GM12892 (cell line): ENCODE data around the gene CARNS1.
"Not testable (repeated sequence)": the region's sequence is repeated elsewhere in the genome, so short reads cannot be mapped to it uniquely, and the experiment has no call there.

Experiments
- DNase-seq: peaks from one replicate; pipeline ENCODE4 v3.0.0; 2011; ENCODE audit not compliant: insufficient read length
- FAIRE-seq: peaks from 2 replicates; lab custom pipeline; 2011; peaks lifted over from hg19 to GRCh38; lab: Jason Lieb, UNC
- POLR2A ChIP-seq: IDR thresholded peaks from 2 replicates; pipeline ENCODE4 v1.6.1; 2011; ENCODE audit warnings: low read depth, low read length, control low read depth
- POLR2AphosphoS5 ChIP-seq: IDR thresholded peaks from 2 replicates; pipeline ENCODE4 v1.6.1; 2011; ENCODE audit warnings: low read depth, low read length, control low read depth
- TAF1 ChIP-seq: IDR thresholded peaks from 2 replicates; pipeline ENCODE4 v1.6.1; 2011; ENCODE audit warnings: low read depth, mild to moderate bottlenecking, control low read depth, low read length, borderline replicate concordance

The CARNS1 gene

DNA sequence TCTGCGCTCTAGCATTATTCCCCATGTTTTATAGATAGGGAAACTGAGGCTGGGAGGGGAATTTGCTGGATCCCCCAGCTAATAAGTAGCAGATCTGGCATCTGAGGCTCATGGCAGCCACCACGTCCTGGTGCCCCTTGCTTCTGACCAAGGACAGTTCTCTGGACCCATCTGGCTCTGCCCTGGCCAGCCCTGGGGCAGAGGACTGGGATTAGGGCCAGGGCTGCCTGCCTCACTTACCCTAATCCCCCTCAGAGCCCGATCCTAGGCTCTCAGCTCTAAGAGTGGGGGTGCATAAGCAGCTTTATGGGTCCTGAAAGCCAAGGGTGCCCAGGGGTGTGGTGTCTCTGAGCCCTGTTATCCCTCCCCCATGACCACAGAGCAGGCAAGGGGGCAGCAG, 39.6 kb downstream of the CARNS1 start, which contains the start of gene CABP4:
CABP4 (plus strand) TSS at position 301 of the 400 bp plus-strand sequence; CDS start at position 371, 70 bp downstream.
- FAIRE-seq = no peak
- TF ChIP-seq TAF1 (no peak), POLR2AphosphoS5 (no peak), POLR2A (no peak)
- no peak for DNase-seq

DNA sequence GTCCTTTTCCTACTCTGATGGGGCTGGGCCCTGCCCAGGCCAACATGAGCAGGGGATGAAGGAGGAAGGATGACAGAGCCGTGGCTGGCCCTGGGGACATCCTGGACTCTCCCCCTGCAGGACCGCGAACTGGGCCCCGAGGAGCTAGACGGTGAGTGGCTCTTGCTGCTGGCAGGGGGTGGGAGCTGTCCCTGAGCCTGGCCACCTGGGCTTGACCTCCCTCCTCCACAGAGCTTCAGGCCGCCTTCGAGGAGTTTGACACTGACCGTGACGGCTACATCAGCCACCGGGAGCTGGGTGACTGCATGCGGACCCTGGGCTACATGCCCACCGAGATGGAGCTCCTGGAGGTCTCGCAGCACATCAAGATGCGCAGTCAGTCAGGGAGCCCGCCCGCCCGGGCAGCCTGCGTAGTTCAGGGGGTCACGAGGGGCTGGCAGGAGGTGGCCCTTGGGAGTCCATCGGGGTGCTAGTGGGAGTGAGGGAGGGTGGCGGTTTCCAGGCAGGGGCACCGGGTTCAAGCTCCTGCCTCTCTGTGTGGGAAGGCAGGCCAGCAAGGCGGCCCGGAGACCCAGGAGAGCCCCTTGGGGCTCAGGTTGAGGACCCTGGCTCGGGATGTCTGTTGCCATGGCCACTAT, 40.7 kb downstream of the CARNS1 start:
- FAIRE-seq = no peak
- no peak for DNase-seq
- TF ChIP-seq TAF1 (no peak), POLR2A (no peak), POLR2AphosphoS5 (no peak)

DNA sequence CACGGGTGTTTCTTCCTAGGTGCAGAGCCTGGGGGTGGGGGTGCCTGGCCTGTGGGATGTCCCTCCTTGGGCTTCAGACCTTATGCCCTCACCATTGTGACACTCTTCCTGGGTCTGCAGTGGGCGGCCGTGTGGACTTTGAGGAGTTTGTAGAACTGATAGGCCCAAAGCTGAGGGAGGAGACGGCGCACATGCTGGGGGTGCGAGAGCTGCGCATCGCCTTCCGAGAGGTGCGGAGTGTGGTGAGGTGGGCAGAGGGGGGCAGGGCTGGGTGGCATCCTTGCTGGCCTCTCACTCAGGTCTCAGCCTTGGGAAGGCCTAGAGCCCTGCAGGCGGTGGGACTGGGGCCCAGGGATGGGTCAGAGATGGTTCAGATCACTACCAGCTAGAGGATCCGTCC, 42.0 kb downstream of the CARNS1 start:
- FAIRE-seq = no peak
- DNase-seq = no peak

DNA sequence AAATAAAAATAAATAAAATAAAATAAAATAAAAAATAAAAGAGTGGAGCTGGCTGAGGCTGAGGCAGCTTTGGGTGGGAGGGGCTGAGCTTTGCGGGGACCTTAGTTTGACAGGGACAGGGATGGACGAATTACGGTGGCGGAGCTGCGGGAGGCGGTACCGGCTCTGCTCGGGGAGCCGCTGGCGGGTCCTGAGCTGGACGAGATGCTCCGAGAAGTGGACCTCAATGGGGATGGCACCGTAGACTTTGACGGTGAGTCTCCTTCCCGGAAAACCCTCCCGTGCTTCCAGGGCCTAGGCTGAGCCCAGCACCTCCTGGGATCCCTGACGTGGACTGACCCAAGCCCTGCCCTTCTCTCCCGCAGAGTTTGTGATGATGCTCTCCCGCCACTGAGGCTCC, 42.8 kb downstream of the CARNS1 start:
- no peak for TF ChIP-seq POLR2AphosphoS5
- FAIRE-seq (no peak), DNase-seq (no peak)

More for the DNA sequence above, 42.0 kb downstream of the CARNS1 start:
- no peak for TF ChIP-seq TAF1
- TF ChIP-seq POLR2AphosphoS5 = no peak
- no peak for TF ChIP-seq POLR2A

- FAIRE-seq (no peak), DNase-seq (no peak)
- TF ChIP-seq TAF1 (no peak), POLR2AphosphoS5 (no peak), POLR2A (no peak)
Observed at GRCh38 chr11:67463186-67463585, 47.7 kb downstream of the CARNS1 start.

GRCh38 chr11:67463680-67464410, 48.4 kb downstream of the CARNS1 start:
- DNase-seq = no peak
- FAIRE-seq = no peak
- no peak for TF ChIP-seq TAF1
- no peak for TF ChIP-seq POLR2AphosphoS5
- TF ChIP-seq POLR2A = no peak; the same call in 1 of the 2 replicates

DNA sequence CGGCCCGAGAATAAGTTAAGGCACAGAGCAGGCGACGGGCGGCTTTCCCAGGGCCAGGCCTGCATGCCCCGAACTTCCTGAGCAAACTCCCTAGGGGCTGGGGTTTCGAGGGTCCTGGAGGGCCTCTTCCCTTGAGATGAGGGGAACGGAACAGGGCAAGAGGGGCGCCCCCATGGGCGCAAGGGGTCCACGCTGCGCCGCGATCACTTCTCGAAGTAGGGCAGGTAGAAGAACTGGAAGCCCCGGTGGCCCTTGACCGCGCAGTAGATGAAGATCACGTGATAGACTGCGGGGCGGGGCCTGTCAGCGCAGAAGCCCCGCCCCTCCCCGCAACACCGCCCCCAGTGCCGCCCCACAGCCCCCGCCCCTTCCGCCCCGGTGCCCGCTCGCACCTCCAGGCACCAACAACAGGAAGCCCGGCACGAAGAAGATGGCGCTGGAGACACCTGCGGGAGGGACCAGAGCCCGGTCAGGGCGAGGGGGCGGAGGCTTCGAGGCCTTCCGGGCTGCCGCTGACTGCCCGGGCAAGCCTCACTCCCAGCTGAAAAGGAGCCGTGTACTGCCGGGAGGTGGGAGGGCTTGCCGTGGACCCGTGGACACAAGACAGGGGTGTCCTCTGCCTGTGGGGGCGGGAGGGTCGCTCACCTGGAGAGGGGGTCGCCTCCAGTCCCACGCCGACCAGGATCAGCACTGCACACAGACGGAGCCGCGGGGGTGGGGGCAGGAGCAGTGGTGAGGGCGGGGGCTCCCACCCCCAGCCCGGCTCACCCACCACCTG, 49.1 kb downstream of the CARNS1 start:
- FAIRE-seq (peak; percentile 98), DNase-seq (peak; percentile 95)
- TF ChIP-seq POLR2A (peak; percentile 85), POLR2AphosphoS5 (peak; percentile 81), TAF1 (peak; percentile 53; the same call in 1 of the 2 replicates)

DNA sequence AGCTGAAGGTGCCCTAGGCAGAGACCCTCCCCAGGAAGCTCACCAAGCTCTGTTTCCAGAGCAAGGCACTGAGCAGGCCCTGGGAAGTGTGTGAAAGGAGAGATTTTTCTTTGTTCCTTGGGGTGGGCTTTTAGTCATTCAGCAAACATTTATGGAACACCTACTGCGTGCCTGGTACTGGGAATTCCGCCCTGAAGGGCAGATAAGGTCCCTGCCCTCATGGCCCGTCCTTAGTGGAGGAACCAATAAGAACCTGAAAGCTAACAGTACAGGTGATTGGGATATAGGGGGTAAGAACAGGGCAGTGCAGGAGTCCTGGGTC, 49.7 kb downstream of the CARNS1 start:
- TF ChIP-seq POLR2A (no peak), TAF1 (no peak), POLR2AphosphoS5 (peak; percentile 8; the same call in 1 of the 2 replicates)
- FAIRE-seq (no peak), DNase-seq (no peak)

GRCh38 chr11:67465530-67465929, 50.1 kb downstream of the CARNS1 start:
- DNase-seq, FAIRE-seq: not testable (repeated sequence)

- DNase-seq (no peak), FAIRE-seq (no peak)
- TF ChIP-seq POLR2A (no peak), TAF1 (no peak), POLR2AphosphoS5 (no peak)
Observed at GRCh38 chr11:67466367-67466766, 50.9 kb downstream of the CARNS1 start.

DNA sequence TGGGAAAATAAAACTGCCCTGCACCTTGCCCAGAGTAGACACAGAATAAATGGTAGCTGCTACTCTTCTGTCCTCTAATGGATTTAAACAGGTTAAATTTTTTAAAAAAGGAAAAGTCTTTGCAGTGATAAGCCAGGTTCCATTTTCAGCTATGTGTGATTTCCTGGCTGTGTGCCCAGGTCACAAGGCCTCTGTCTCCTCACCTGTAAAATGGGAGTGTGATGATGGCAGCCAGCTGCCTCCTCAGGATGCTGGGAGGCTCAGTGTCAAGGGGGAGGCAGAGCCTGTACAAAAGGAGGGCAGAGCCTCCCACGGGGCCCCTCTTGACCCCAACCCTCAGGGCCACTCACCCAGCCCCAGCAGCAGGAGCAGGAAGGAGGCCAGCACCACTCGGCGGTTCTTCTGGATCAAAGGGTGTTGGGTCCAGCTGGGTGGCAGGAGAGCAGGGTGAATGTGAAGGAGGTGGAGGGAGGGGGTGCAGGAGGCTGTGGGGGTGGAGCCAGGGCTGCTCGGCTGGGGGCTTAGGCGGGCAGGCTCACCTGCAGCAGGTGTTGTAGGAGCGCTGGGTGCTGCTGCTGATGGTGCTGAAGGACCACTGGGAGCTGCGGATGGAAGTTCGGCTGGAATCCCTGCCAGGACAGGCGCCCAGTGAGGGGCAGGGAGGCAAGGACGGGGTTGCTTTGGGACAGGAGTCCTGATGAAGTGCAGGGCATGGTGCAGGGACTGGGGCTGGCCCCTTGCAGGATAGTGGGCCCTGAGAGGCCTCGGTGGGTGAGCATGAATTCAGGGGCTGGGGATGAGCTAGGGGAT, 51.7 kb downstream of the CARNS1 start:
- DNase-seq (no peak), FAIRE-seq (no peak)
- no peak for TF ChIP-seq POLR2AphosphoS5
- no peak for TF ChIP-seq POLR2A
- TF ChIP-seq TAF1 = no peak

GRCh38 chr11:67468056-67468455, 52.6 kb downstream of the CARNS1 start:
- no peak for FAIRE-seq
- TF ChIP-seq TAF1 (no peak), POLR2AphosphoS5 (no peak), POLR2A (no peak)
- no peak for DNase-seq
